Upper lobe of right lung (tissue), 1 donor: Measurements from ENCODE around the gene FER1L5. TPM values are rescaled to one million over a fixed set of nuclear protein-coding genes. Genes with fewer than 3 reads are reported as not detected.

Experiments
- ATAC-seq: fragments of 200-7000 bp; cut with Tn5 transposase; one replicate; pipeline ENCODE4 v1.9.1; 2020; ENCODE audit warnings: mild to moderate bottlenecking, moderate library complexity
- DNase-seq: peaks from one replicate; pipeline ENCODE4 v3.0.0-alpha.2; 2020
- H3K27ac ChIP-seq: fragments of 200-600 bp; one replicate; pipeline ENCODE4 v1.8.0; 2022
- H3K27me3 ChIP-seq: fragments of 200-600 bp; one replicate; pipeline ENCODE4 v1.8.0; 2022; ENCODE audit warnings: mild to moderate bottlenecking
- H3K36me3 ChIP-seq: fragments of 200-600 bp; one replicate; pipeline ENCODE4 v1.8.0; 2022
- H3K4me1 ChIP-seq: fragments of 200-600 bp; one replicate; pipeline ENCODE4 v1.8.0; 2022
- H3K4me3 ChIP-seq: fragments of 200-600 bp; one replicate; pipeline ENCODE4 v1.8.0; 2022; ENCODE audit warnings: mild to moderate bottlenecking
- H3K9me3 ChIP-seq: fragments of 200-600 bp; one replicate; pipeline ENCODE4 v1.8.0; 2022
- CTCF ChIP-seq: fragments of 200-600 bp; IDR thresholded peaks from one replicate; pipeline ENCODE4 v1.8.0; 2022; ENCODE audit warnings: antibody characterized with exemption
- intact Hi-C: fragments of 100-400 bp; cut with DNase I; formaldehyde crosslinking; loops from one replicate; pipeline ENCODE4 v1.11.0; 2022
- total RNA-seq: library from RNA; stranded (reverse); fragmentation: NEBNext Ultra II Directional; extraction: Animal tissue kit (Norgen Biotek cat#: 25700); gene quantifications from one replicate; pipeline ENCODE4 v1.2.1, GENCODE V29; 2021
- donor health status: DM: no; HTN: yes; CAD: no; lungs with severe emphysema.

Gene FER1L5
- total RNA-seq, 1 donor from 2014 or later = 0.14 TPM

GRCh38 chr2:96702098-96702785 lies 59.7 kb downstream of the FER1L5 start:
- no peak overlapping the region for H3K27ac ChIP-seq
- intact Hi-C loops = no loop called here
- DNase-seq = no peak
- no peaks in the 10 kb centered on the region for H3K9me3 ChIP-seq
- H3K4me3 ChIP-seq = no peak overlapping the region
- no peak for TF ChIP-seq CTCF
- ATAC-seq = no peak
- H3K36me3 ChIP-seq = peaks cover 26% of the 10 kb centered on the region
- H3K4me1 ChIP-seq = no peaks in the 10 kb centered on the region
- no peaks in the 10 kb centered on the region for H3K27me3 ChIP-seq

DNA sequence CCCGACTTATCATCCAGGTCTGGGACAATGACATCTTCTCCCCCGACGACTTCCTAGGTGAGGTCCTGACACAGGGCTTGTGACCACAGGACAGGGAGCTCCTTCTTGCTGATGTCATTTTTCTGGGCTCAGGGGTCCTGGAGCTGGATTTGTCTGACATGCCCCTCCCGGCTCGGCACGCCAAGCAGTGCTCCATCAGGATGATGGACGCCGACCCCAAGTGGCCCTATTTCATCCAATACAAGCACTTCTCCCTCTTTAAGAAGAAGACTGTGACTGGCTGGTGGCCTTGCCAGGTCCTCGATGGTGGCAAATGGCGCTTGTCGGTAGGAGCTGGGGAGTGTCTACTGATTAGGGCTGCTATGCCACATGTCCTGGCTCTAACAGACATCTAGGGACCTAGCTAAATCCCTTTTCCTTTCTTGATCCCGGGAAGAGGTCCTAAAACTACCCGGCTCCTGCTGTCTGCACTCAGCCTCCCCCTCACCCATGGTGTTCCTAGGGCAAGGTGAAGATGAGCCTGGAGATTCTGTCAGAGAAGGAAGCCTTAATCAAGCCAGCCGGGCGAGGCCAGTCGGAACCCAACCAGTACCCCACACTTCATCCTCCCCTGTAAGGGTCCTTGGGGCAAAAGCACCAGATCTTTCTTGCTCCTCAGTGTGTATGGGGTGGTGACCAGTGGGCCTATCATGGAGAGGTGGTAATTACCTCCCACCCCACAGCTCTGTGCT lies 60.6 kb downstream of the FER1L5 start:
- intact Hi-C loops = no loop called here

GRCh38 chr2:96710985-96711384 lies 68.4 kb downstream of the FER1L5 start:
- no peak for TF ChIP-seq CTCF
- peaks cover 64% of the 10 kb centered on the region for H3K36me3 ChIP-seq
- no peaks in the 10 kb centered on the region for H3K9me3 ChIP-seq
- no peaks in the 10 kb centered on the region for H3K4me1 ChIP-seq
- DNase-seq = no peak
- no peak overlapping the region for H3K27ac ChIP-seq
- no peaks in the 10 kb centered on the region for H3K27me3 ChIP-seq
- no peak for ATAC-seq
- intact Hi-C loops = no loop called here
- H3K4me3 ChIP-seq = no peak overlapping the region

More for the DNA sequence above, 60.6 kb downstream of the FER1L5 start:
- Histone ChIP-seq H3K9me3 (no peaks in the 10 kb centered on the region), H3K36me3 (peaks cover 36% of the 10 kb centered on the region), H3K27me3 (no peaks in the 10 kb centered on the region), H3K4me1 (no peaks in the 10 kb centered on the region), H3K27ac (no peak overlapping the region), H3K4me3 (no peak overlapping the region)
- no peak for TF ChIP-seq CTCF
- DNase-seq (no peak), ATAC-seq (no peak)

DNA sequence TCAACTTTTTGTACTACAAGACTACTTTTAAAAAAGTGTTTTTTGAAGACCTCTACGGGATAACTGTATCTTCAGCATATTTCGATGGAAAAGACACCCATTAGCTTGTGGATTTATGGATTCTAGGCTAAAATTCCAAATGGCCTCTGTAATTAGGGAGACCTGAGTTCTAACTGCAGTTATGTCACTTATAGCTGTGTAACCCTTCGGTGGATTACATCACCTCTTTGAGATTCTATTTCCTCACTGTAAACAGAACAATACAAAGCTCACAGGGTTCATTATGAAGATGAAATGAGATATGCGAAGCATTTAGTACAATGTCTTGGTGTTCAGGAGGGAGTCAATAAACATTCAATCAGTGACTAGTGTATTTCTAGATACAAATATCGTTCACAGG lies 73.1 kb downstream of the FER1L5 start:
- H3K36me3 ChIP-seq = peaks cover 39% of the 10 kb centered on the region
- ATAC-seq = peak; percentile 46
- intact Hi-C loops = no loop called here
- DNase-seq = no peak
- H3K27ac ChIP-seq = no peak overlapping the region
- no peaks in the 10 kb centered on the region for H3K4me1 ChIP-seq
- no peak for TF ChIP-seq CTCF
- no peak overlapping the region for H3K4me3 ChIP-seq
- no peaks in the 10 kb centered on the region for H3K27me3 ChIP-seq
- no peaks in the 10 kb centered on the region for H3K9me3 ChIP-seq

- ATAC-seq = no peak
- Histone ChIP-seq H3K27me3 (no peaks in the 10 kb centered on the region), H3K4me3 (no peak overlapping the region), H3K36me3 (peaks cover 32% of the 10 kb centered on the region), H3K9me3 (no peaks in the 10 kb centered on the region), H3K4me1 (no peaks in the 10 kb centered on the region), H3K27ac (no peak overlapping the region)
- no peak for TF ChIP-seq CTCF
- no peak for DNase-seq
- intact Hi-C loops = no loop called here
Measured at GRCh38 chr2:96716388-96716787, 73.8 kb downstream of the FER1L5 start.
